Natural killer cell (primary cell): ENCODE measurements around the gene C1orf50. TPM values are rescaled to one million over a fixed set of nuclear protein-coding genes. Genes with fewer than 3 reads are reported as not detected.
A peak's percentile ranks its signal among the peaks of the same experiment; 100 is the strongest.

Experiments
- ATAC-seq, 3 donors: fragments of 150-1000 bp in 2 of 3; fragments of 200-7000 bp in 1 of 3; cut with Tn5 transposase; 1 replicate in 1 of 3; 2 replicates in 2 of 3; pipeline ENCODE4 v1.10.0; 2021; ENCODE audit warnings: mild to moderate bottlenecking in 2 of 3, moderate library complexity in 2 of 3
- DNase-seq, 2 donors: peaks; one replicate each; pipeline versions ENCODE4 v3.0.0 to v3.0.0-alpha.2; 2013 to 2021; ENCODE audit warnings: mixed read lengths in 1 of 2
- H3K27ac ChIP-seq: one replicate; pipeline ENCODE4 v1.5.1; 2013; ENCODE audit warnings: mild to moderate bottlenecking, low read length
- H3K27me3 ChIP-seq: one replicate; pipeline ENCODE4 v1.6.1; 2013; ENCODE audit warnings: low read length; ENCODE audit not compliant: control insufficient read depth, insufficient read depth
- H3K36me3 ChIP-seq: one replicate; pipeline ENCODE4 v1.6.1; 2013; ENCODE audit warnings: low read length; ENCODE audit not compliant: control insufficient read depth, insufficient read depth
- H3K4me1 ChIP-seq: one replicate; pipeline ENCODE4 v1.6.1; 2013; ENCODE audit warnings: low read length; ENCODE audit not compliant: control insufficient read depth, insufficient read depth
- H3K4me3 ChIP-seq: one replicate; pipeline ENCODE4 v1.5.1; 2013; ENCODE audit warnings: low read length
- H3K9me3 ChIP-seq: one replicate; pipeline ENCODE4 v1.6.1; 2013; ENCODE audit warnings: low read length; ENCODE audit not compliant: control insufficient read depth, insufficient read depth
- H3K27ac Mint-ChIP-seq, 2 donors: one replicate each; pipeline ENCODE4 v1.8.0; 2022; ENCODE audit warnings: mild to moderate bottlenecking in 2 of 2, mixed read lengths in 2 of 2, moderate library complexity in 1 of 2
- H3K27me3 Mint-ChIP-seq, 2 donors: one replicate each; pipeline ENCODE4 v1.8.0; 2022; ENCODE audit warnings: low read depth in 2 of 2, mixed read lengths in 2 of 2
- H3K36me3 Mint-ChIP-seq: one replicate; pipeline ENCODE4 v1.8.0; 2022; ENCODE audit warnings: mixed read lengths
- H3K4me1 Mint-ChIP-seq, 2 donors: one replicate each; pipeline ENCODE4 v1.8.0; 2022; ENCODE audit warnings: mixed read lengths in 2 of 2
- H3K4me3 Mint-ChIP-seq: one replicate; pipeline ENCODE4 v1.8.0; 2022; ENCODE audit warnings: mild to moderate bottlenecking, moderate library complexity, mixed read lengths
- H3K9me3 Mint-ChIP-seq, 2 donors: one replicate each; pipeline ENCODE4 v1.8.0; 2022; ENCODE audit warnings: mixed read lengths in 2 of 2
- WGBS: methylation state at CpG from one replicate; pipeline ENCODE4 v1.1.7; 2013; ENCODE audit warnings: missing lambda C conversion rate; ENCODE audit not compliant: insufficient coverage; 5-methylcytosine and 5-hydroxymethylcytosine counted together
- intact Hi-C: fragments of 100-400 bp; cut with micrococcal nuclease; formaldehyde crosslinking; loops from one replicate; pipeline ENCODE4 v1.14.2; 2022
- total RNA-seq, 4 donors: library from RNA; stranded (reverse); fragments of 120-200 nt in 1 of 4; gene quantifications; one replicate each; pipeline versions ENCODE4 v1.2.3 to v1.2.4, GENCODE V29; 2013 to 2022
- TF ChIP-seq, protein P1 (sequence below): fragments of 200-600 bp; IDR thresholded peaks from one replicate; pipeline ENCODE4 v1.8.0; 2022; ENCODE audit warnings: antibody characterized with exemption

C1orf50 gene
- total RNA-seq, 3 donors from 2014 or later (not counting 1 experiment from before 2014, with no cell fraction given), result 10.1 to 17.1 (median 12.7) TPM

DNA sequence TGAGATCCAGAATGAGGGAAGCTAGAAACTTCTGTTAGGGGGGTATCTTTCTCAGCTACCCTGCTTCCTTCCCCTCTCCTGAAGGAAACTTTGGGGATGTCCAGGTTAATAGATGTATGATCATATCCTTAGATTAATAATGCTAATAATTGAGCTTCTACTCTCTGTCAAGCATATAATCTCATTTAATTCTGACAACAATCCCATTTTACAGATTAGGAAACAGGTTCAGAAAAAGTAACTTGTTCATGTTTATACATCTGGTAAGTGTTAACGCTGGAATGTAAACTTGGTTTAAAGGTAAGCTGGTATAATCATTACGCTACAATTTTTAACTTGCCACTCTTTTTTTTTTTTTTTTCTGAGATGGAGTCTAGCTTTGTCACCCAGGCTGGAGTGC, 16.0 kb downstream of the C1orf50 start:
- WGBS, result 100% methylated on average over 2 of the region's 2 CpGs

GRCh38 chr1:42784547-42784945, 17.5 kb downstream of the C1orf50 start:
- intact Hi-C loops, result no loop called here
- Histone ChIP-seq H3K9me3 (no peaks in the 10 kb centered on the region), H3K4me3 (no peak overlapping the region), H3K36me3 (peaks cover 12% of the 10 kb centered on the region), H3K27ac (no peak overlapping the region), H3K4me1 (peaks cover 16% of the 10 kb centered on the region), H3K27me3 (no peaks in the 10 kb centered on the region)
- 98% methylated on average over 16 of the region's 18 CpGs for WGBS
- DNase-seq, result no peak
- ATAC-seq, result no peak
- peak overlapping the region; percentile 49 for H3K4me3 Mint-ChIP-seq
- TF ChIP-seq, protein P1, sequence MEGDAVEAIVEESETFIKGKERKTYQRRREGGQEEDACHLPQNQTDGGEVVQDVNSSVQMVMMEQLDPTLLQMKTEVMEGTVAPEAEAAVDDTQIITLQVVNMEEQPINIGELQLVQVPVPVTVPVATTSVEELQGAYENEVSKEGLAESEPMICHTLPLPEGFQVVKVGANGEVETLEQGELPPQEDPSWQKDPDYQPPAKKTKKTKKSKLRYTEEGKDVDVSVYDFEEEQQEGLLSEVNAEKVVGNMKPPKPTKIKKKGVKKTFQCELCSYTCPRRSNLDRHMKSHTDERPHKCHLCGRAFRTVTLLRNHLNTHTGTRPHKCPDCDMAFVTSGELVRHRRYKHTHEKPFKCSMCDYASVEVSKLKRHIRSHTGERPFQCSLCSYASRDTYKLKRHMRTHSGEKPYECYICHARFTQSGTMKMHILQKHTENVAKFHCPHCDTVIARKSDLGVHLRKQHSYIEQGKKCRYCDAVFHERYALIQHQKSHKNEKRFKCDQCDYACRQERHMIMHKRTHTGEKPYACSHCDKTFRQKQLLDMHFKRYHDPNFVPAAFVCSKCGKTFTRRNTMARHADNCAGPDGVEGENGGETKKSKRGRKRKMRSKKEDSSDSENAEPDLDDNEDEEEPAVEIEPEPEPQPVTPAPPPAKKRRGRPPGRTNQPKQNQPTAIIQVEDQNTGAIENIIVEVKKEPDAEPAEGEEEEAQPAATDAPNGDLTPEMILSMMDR, result no peak
- peak overlapping the region in 1 of 2 donors; percentile 85 for H3K27ac Mint-ChIP-seq
- H3K4me1 Mint-ChIP-seq, result peaks cover 21 to 24% of the 10 kb centered on the region in 2 donors
- no peaks in the 10 kb centered on the region for H3K36me3 Mint-ChIP-seq
- no peaks in the 10 kb centered on the region for H3K27me3 Mint-ChIP-seq
- no peaks in the 10 kb centered on the region for H3K9me3 Mint-ChIP-seq

More for the DNA sequence above, 16.0 kb downstream of the C1orf50 start:
- Histone ChIP-seq H3K27ac (no peak overlapping the region), H3K36me3 (peaks cover 16% of the 10 kb centered on the region), H3K4me1 (peaks cover 16% of the 10 kb centered on the region), H3K4me3 (no peak overlapping the region), H3K27me3 (no peaks in the 10 kb centered on the region), H3K9me3 (no peaks in the 10 kb centered on the region)
- no peaks in the 10 kb centered on the region for H3K9me3 Mint-ChIP-seq
- H3K4me3 Mint-ChIP-seq, result no peak overlapping the region
- H3K27ac Mint-ChIP-seq, result no peak overlapping the region
- peaks cover 25 to 28% of the 10 kb centered on the region in 2 donors for H3K4me1 Mint-ChIP-seq
- peaks cover 1% of the 10 kb centered on the region for H3K36me3 Mint-ChIP-seq
- DNase-seq (no peak), ATAC-seq (no peak)
- TF ChIP-seq, protein P1, result no peak
- intact Hi-C loops, result no loop called here
- no peaks in the 10 kb centered on the region for H3K27me3 Mint-ChIP-seq

DNA sequence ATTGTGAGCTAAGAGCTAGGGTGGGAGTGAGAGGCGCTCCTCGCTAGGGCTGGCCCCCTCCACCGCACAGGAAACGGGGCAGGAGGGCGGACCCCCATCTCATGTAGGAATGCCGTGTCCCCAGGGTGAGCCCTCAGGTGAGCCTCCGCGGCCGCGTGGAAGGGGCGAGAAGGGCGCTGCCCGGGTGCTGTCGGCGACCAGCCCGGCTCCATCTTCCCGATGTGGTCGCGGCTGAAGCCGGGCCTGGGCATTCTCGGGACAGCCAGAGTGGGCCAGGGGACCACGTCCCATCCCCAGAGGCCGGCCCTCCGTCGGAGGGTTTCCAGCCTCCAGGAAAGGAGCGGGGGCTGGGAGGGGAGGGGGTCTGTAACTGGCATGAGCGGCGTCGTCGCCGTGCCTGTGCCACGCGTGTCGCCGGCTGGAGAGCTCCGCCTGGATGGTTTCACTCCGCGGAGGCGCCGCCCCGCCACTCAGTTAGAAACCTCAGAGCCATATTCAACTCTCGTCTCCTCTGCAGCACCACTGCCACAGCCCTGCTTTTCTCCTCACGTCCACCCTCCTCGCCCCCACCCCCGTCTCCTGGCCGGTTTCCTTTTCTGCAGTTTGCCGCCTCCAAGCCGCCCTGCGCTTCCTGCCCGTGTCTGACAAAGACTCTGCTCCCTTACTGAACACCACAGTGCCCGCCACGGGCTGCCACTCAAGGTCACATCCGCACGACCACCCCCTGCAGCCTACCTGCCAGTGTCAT, 18.1 kb downstream of the C1orf50 start, which contains the start of gene TMEM269:
Gene TMEM269, plus strand, starts transcription at position 46 of the 748 bp plus-strand sequence. CDS start 4,903 bp downstream, outside the sequence.
- DNase-seq (peak in 1 of 2 donors; percentile 63), ATAC-seq (peak; percentile 73 to 90 (median 90))
- Histone ChIP-seq H3K4me1 (peaks cover 16% of the 10 kb centered on the region), H3K9me3 (no peaks in the 10 kb centered on the region), H3K4me3 (peak within 1 kb of the TSS; percentile 34), H3K27me3 (no peaks in the 10 kb centered on the region), H3K36me3 (peaks cover 10% of the 10 kb centered on the region), H3K27ac (no peak within 1 kb of the TSS)
- TF ChIP-seq, protein P1, result no peak
- H3K36me3 Mint-ChIP-seq, result no peaks in the 10 kb centered on the region
- intact Hi-C loops, result no loop called here
- no peaks in the 10 kb centered on the region for H3K9me3 Mint-ChIP-seq
- no peaks in the 10 kb centered on the region for H3K27me3 Mint-ChIP-seq
- WGBS, result 10% methylated on average over 54 of the region's 54 CpGs
- H3K4me1 Mint-ChIP-seq, result peaks cover 21 to 24% of the 10 kb centered on the region in 2 donors
- peak within 1 kb of the TSS; percentile 22 to 85 for H3K27ac Mint-ChIP-seq
- peak within 1 kb of the TSS; percentile 85 for H3K4me3 Mint-ChIP-seq
